ENCODE measurements around the gene TOR1AIP1. TPM values are rescaled to one million over a fixed set of nuclear protein-coding genes. Genes with fewer than 3 reads are reported as not detected.
"Not testable (repeated sequence)": the region's sequence is repeated elsewhere in the genome, so short reads cannot be mapped to it uniquely, and the experiment has no call there.

TOR1AIP1 gene
- total and polyA plus RNA-seq, 5 experiments from 2014 or later: 46.9 to 63.0 (median 55.1) TPM

DNA sequence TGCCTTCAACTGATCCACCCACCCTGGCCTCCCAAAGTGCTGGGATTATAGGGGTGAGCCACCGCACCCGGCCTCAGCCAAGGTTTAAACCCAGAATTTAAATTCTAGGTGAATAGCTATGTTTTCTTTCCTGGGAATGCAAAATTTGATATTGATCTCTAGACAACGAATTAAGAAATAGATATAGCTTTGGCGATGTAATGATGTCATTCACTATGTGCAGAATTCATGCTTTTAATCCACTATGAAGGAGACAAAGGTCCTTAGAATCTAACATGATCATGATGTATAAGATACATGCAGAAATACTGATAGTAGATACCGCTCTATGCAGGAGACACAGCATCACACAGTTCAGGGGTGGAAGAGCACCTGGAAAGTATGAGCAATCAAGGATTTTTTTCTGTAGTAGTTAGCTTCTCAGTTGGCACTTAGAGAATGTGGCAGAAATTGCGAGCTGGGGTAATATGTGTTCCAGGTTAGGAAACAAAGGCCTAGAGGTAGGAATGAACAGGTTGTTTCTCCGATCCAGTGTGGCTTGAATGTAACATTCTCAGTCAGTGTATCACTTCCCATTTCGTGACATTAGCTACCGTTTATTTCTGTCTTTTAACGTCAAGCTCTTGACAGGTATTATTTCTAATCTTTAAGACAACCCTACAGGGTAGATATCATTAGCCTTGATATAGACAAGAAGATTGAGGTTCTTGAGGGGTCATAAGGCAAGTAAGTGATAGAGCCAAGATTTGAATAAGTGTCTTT, 69.5 kb downstream of the TOR1AIP1 start:
- Mint-ChIP-seq H3K27ac (peak overlapping the region; percentile 18 to 98 (median 95)), H3K9me3 (no peaks in the 10 kb centered on the region), H3K27me3 (no peaks in the 10 kb centered on the region), H3K4me1 (peaks cover 16 to 42% (median 36%) of the 10 kb centered on the region in 4 donors), H3K4me3 (peak overlapping the region in 3 of 10 donors; percentile 68 to 93 (median 88)), H3K36me3 (no peaks in the 10 kb centered on the region)
- no peak for DNase-seq
- no peak for ATAC-seq
- POLR2A ChIA-PET: interaction anchor here (0.6 to 7.0 kb wide), 3 partner anchors 11 to 833 kb away, joined by 3 to 140 read pairs (median 4); partner anchors contain the start of gene TOR1AIP1

DNA sequence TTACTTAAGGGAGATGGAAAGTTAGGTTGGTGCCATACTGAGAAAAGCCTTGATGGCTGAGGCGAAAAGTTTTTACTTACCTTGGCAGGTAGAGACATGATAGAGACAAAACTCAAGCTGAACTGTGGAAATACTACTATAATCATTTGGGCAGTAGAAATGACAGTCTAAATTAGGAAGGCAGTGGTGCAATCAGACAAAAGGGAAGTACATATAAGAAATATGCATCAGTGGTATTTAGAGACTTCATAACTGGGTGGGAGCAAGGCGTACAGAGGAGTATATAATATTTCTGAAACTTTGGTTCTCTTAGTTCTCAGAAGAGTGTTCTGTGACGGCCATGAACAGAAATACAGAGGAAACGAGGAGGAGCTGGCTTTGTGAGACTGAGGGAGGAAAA, 70.1 kb downstream of the TOR1AIP1 start:
- Mint-ChIP-seq H3K9me3 (no peaks in the 10 kb centered on the region), H3K27ac (peak overlapping the region; percentile 84 to 98 (median 95)), H3K27me3 (no peaks in the 10 kb centered on the region), H3K4me3 (peak overlapping the region in 9 of 10 donors; percentile 4 to 93 (median 68)), H3K4me1 (peaks cover 17 to 47% (median 40%) of the 10 kb centered on the region in 4 donors), H3K36me3 (no peaks in the 10 kb centered on the region)
- POLR2A ChIA-PET: interaction anchor here (0.7 to 7.0 kb wide), 2 partner anchors 11 to 70 kb away, joined by 3 to 140 read pairs; partner anchors contain the start of gene TOR1AIP1
- DNase-seq: no peak
- ATAC-seq: no peak

DNA sequence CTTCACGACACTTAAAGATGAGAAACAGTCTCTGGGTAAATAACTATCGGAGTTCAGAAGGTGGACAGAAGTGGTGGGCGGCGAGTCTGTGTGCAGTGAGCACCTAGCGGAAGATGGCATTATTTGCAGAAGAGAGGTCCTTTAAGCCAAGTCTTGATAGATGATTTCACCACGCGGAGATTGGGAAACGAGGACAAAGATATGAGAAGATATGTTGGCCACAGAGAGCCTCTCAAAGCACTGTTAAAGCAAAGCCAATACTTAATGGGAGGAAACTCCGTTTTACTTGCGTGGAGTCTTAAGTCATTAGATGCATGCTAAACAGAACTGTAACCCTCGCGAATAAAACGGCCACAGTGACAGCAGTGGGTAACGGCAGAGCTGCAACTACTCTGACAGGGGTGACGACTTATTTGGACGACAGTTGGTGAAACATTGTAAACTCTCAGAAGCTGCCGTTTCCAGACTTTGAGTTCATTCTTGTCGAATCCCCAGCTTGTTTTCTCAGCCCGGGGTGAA, 71.9 kb downstream of the TOR1AIP1 start:
- H3K36me3 Mint-ChIP-seq: no peaks in the 10 kb centered on the region
- no peaks in the 10 kb centered on the region for H3K9me3 Mint-ChIP-seq
- ATAC-seq: peak; percentile 4 to 13
- H3K4me3 Mint-ChIP-seq: peak overlapping the region; percentile 81 to 95 (median 90)
- POLR2A ChIA-PET: interaction anchor here (0.5 to 7.0 kb wide), 11 partner anchors 10 to 201 kb away, joined by 3 to 140 read pairs (median 4); partner anchors contain the start of genes QSOX1, TOR1AIP1 and TOR1AIP2
- peak in 2 of 10 donors; percentile 10 to 64 for DNase-seq
- H3K4me1 Mint-ChIP-seq: peaks cover 17 to 64% (median 48%) of the 10 kb centered on the region in 4 donors
- H3K27ac Mint-ChIP-seq: peak overlapping the region; percentile 87 to 98 (median 96)
- no peaks in the 10 kb centered on the region for H3K27me3 Mint-ChIP-seq

DNA sequence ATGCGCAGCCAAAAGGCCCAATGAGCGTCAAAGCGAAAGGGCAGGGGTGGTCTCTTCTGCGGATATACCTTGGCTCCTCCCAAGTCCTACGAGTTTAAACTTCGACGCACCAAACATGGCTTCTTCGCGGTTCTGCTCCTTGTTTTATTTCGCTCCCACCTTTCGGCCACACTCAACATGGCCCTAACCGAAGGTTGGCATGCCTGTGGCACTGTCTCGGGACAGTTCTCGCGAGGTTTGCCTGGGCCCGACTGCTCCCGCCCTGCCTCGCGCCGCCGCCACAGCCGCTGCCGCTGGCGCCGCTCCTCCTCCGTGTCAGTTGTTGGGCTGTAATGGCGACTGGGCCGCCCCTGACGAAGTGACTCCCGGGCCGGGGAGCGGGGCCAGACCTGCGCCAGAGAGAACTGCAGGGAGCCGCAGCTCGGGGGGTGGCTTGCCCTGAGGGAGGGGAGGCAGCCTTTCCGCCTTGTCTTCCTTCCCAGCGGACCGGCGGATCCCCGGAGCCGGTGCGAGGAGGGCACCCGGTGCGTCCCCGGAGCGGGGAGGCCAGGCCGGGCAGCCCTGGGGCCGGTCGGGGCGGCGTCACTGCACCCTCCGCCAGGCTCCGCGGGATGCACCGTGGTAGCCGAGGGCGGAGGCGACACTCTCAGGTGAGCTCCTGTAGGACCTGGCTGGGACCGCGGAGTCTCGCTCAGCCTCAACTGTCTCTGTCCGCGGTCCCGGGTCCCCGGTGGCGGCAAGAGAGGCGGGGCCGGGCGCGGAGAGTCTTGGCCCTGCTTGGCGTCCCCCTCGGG, 72.6 kb downstream of the TOR1AIP1 start, which contains the start of gene CEP350:
Gene CEP350, plus strand, starts transcription at position 318 of the 794 bp plus-strand sequence. CDS start 31,372 bp downstream, outside the sequence.
- DNase-seq: peak; percentile 92 to 100 (median 98)
- Mint-ChIP-seq H3K9me3 (no peaks in the 10 kb centered on the region), H3K4me1 (peaks cover 17 to 70% (median 53%) of the 10 kb centered on the region in 4 donors), H3K27me3 (no peaks in the 10 kb centered on the region), H3K27ac (peak within 1 kb of the TSS; percentile 87 to 98 (median 96)), H3K4me3 (peak within 1 kb of the TSS; percentile 81 to 97 (median 92)), H3K36me3 (no peaks in the 10 kb centered on the region)
- ATAC-seq: peak; percentile 85 to 88
- POLR2A ChIA-PET: interaction anchor here (0.6 to 7.0 kb wide), 10 partner anchors 11 to 200 kb away, joined by 3 to 140 read pairs (median 4); partner anchors contain the start of genes QSOX1, TOR1AIP1 and TOR1AIP2

DNA sequence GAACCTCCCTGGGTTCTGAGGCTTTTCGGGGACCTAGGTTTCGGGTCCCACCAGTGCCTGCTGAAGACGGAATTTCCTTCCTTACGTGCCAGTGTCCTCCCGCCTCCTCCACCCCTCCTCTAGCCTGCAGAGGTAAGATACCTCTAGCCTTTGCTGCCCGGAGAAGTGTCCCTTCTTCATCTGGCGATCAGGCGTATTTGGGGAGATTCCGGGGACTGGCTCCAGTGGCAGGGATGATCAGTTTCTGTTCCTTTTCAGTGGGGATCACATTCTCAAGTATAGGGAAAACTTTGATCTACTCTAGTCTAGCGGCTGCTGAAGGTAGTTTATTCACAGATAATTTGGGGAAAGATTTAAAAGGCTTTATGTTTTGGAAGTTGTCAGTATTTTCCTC, 73.2 kb downstream of the TOR1AIP1 start:
- H3K9me3 Mint-ChIP-seq: no peaks in the 10 kb centered on the region
- H3K4me3 Mint-ChIP-seq: peak overlapping the region; percentile 81 to 97 (median 90)
- peaks cover 18 to 75% (median 59%) of the 10 kb centered on the region in 4 donors for H3K4me1 Mint-ChIP-seq
- no peaks in the 10 kb centered on the region for H3K36me3 Mint-ChIP-seq
- POLR2A ChIA-PET: interaction anchor here (0.6 to 7.0 kb wide), 3 partner anchors 71 to 78 kb away, joined by 5 to 140 read pairs (median 9); partner anchors contain the start of genes TOR1AIP1 and TOR1AIP2
- ATAC-seq (no peak), DNase-seq (no peak)
- no peaks in the 10 kb centered on the region for H3K27me3 Mint-ChIP-seq
- H3K27ac Mint-ChIP-seq: peak overlapping the region; percentile 61 to 98 (median 93)

DNA sequence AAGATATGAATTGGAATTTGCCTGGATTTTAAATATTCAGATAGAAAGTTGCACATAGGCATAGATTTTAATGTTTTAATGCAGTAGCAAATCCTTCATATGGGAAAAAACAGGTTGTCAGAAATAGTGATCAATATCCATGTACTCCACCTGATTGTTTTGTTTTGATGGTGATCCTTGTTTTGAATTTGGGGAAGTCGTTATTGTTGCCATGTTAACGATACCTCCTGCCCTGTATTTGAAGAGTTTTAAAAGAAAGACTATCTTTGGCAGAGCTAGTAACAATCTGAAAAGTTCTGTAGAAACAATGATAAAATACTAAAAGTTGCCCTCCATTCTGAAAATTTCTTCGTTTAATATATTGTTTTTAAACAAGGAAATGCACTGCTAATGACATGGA, 73.6 kb downstream of the TOR1AIP1 start:
- no peaks in the 10 kb centered on the region for H3K27me3 Mint-ChIP-seq
- POLR2A ChIA-PET: interaction anchor here (7.0 kb wide), 1 partner anchor 74 kb away, joined by 140 read pairs; the partner anchor contains the start of gene TOR1AIP1
- no peak for ATAC-seq
- no peak for DNase-seq
- H3K27ac Mint-ChIP-seq: peak overlapping the region; percentile 61 to 98 (median 93)
- H3K4me1 Mint-ChIP-seq: peaks cover 20 to 77% (median 61%) of the 10 kb centered on the region in 4 donors
- no peaks in the 10 kb centered on the region for H3K36me3 Mint-ChIP-seq
- H3K9me3 Mint-ChIP-seq: no peaks in the 10 kb centered on the region
- H3K4me3 Mint-ChIP-seq: peak overlapping the region; percentile 81 to 97 (median 90)

DNA sequence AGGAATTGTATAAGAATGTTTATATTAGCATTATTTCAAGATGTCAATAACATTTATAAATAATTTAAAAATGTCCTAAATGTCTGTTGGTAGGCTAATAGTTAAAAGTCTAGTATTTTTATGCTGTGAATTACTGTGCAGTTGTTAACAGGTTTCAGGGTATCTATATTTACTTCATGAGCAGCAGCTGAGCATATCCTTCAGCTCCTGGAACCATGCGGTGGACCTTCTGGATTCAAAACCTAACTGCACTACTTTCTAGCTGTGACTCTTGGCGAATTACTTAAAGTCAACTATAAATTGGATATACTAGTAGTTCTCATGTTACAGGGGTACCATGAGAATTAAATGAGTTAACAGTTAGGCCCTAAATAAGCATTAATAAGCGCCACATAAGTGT, 76.3 kb downstream of the TOR1AIP1 start:
- DNase-seq (no peak), ATAC-seq (no peak)
- POLR2A ChIA-PET: no interaction called here
- peaks cover 22 to 71% (median 60%) of the 10 kb centered on the region in 4 donors for H3K4me1 Mint-ChIP-seq
- no peaks in the 10 kb centered on the region for H3K27me3 Mint-ChIP-seq
- H3K36me3 Mint-ChIP-seq: peaks cover 0 to 20% (median 13%) of the 10 kb centered on the region in 3 donors
- no peaks in the 10 kb centered on the region for H3K9me3 Mint-ChIP-seq
- no peak overlapping the region for H3K4me3 Mint-ChIP-seq
- no peak overlapping the region for H3K27ac Mint-ChIP-seq

DNA sequence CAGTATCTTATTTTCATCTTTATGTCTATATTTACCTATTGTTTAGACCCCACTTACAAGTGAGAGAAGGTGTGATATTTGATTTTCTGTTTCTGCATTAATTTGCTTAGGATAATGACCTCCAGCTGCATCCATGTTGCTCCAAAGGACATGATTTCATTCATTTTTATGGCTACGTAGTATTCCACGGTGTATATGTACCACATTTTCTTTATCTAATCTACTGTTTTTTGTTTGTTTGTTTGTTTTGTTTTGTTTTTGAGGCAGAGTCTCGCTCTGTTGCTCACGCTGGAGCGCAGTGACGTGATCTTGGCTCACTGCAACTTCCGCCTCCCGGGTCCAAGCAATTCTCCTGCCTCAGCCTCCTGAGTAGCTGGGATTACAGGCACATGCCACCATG, 80.1 kb downstream of the TOR1AIP1 start:
- POLR2A ChIA-PET: not testable (repeated sequence)

DNA sequence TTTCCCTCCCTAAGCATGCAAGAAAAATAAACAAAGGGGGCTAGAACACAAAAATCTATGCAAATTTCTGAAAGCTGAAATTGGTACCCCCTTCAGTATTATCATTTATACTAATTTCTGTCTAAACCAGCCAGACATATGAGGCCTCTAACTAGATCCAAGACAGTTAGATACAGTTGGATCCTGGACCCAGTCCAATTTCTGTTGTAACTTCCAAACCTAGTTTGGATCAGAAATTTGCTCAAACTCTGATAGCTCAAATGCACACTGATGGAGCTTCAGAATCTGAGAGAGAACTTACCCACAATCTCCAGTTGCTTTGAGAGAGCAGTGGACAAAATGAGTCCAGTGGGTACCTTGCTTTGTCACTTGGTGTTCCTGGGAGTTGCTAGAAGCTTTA, 84.5 kb downstream of the TOR1AIP1 start:
- DNase-seq: no peak
- no peaks in the 10 kb centered on the region for H3K27me3 Mint-ChIP-seq
- peaks cover 0 to 8% (median 2%) of the 10 kb centered on the region in 9 donors for H3K9me3 Mint-ChIP-seq
- H3K4me3 Mint-ChIP-seq: no peak overlapping the region
- peaks cover 0 to 27% (median 27%) of the 10 kb centered on the region in 3 donors for H3K36me3 Mint-ChIP-seq
- H3K4me1 Mint-ChIP-seq: peaks cover 39 to 71% (median 64%) of the 10 kb centered on the region in 4 donors
- no peak for ATAC-seq
- POLR2A ChIA-PET: no interaction called here
- no peak overlapping the region for H3K27ac Mint-ChIP-seq

More for the DNA sequence above, 80.1 kb downstream of the TOR1AIP1 start:
- H3K36me3 Mint-ChIP-seq: peaks cover 0 to 22% (median 22%) of the 10 kb centered on the region in 3 donors
- H3K4me3 Mint-ChIP-seq, ATAC-seq, DNase-seq, H3K27me3 Mint-ChIP-seq, H3K9me3 Mint-ChIP-seq: not testable (repeated sequence)
- peak overlapping the region in 3 of 10 donors; percentile 26 to 86 (median 56) for H3K27ac Mint-ChIP-seq
- H3K4me1 Mint-ChIP-seq: peaks cover 36 to 65% (median 59%) of the 10 kb centered on the region in 4 donors

DNA sequence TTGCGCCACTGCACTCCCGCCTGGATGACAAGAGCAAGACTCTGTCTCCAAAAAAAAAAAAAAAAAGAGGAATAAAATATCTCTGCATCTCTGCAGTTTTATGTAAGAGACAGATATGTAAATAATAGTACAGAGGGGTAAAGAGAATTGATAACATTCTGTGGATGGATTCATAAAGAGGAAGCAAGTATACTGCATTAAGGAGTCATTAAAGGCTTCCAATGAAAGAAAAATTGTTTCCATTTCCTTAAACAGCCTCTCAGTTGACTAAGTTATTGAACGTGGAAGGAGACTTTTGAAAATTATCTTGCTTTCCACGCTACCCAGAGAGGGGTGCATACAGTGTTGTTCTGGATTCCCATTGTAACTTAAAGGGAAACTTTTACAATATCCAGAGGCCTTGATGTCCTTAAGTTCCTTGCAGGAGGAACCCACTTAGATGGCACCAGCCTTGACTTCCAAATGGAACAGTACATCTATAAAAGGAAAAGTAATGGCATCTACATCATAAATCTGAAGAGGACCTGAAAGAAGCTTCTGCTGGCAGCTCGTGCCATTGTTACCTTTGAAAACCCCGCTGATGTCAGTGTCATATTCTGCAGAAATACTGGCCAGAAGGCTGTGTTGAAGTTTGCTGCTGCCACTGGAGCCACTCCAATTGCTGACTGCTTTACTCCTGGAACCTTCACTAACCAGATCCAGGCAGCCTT, 86.4 kb downstream of the TOR1AIP1 start:
- Mint-ChIP-seq H3K9me3 (peaks cover 0 to 8% (median 2%) of the 10 kb centered on the region in 9 donors), H3K27ac (peak overlapping the region in 4 of 10 donors; percentile 21 to 71 (median 52)), H3K4me3 (peak overlapping the region in 8 of 10 donors; percentile 8 to 82 (median 62)), H3K4me1 (peaks cover 36 to 70% (median 65%) of the 10 kb centered on the region in 4 donors), H3K36me3 (peaks cover 0 to 25% (median 17%) of the 10 kb centered on the region in 3 donors), H3K27me3 (no peaks in the 10 kb centered on the region)
- ATAC-seq: no peak
- DNase-seq: no peak
- POLR2A ChIA-PET: interaction anchor here (1.5 kb wide), 1 partner anchor 10 kb away, joined by 3 read pairs; no protein-coding TSS in a partner anchor
